HFF-Myc (cell line): ENCODE data around the gene GSTM3.
"Not testable (repeated sequence)": the region's sequence is repeated elsewhere in the genome, so short reads cannot be mapped to it uniquely, and the experiment has no call there.

ENCODE experiments used
- DNase-seq: peaks from one replicate; pipeline ENCODE4 v3.0.0-alpha.2; 2011; ENCODE audit warnings: low read depth; ENCODE audit errors: extremely low read depth
- H3K4me3 ChIP-seq: replicated peaks from 2 replicates; pipeline ENCODE4 v1.5.1; 2011; ENCODE audit warnings: low read depth, mild to moderate bottlenecking, control low read depth, low read length
- TF ChIP-seq, protein P1 (sequence below): IDR thresholded peaks from 2 replicates; pipeline ENCODE4 v1.5.1; 2012; ENCODE audit warnings: mild to moderate bottlenecking, low read depth, low read length, control low read depth; ENCODE audit errors: missing control alignments

GSTM3 gene

GRCh38 chr1:109691759-109692158, 49.1 kb downstream of the GSTM3 start:
- DNase-seq: no peak
- TF ChIP-seq, protein P1, sequence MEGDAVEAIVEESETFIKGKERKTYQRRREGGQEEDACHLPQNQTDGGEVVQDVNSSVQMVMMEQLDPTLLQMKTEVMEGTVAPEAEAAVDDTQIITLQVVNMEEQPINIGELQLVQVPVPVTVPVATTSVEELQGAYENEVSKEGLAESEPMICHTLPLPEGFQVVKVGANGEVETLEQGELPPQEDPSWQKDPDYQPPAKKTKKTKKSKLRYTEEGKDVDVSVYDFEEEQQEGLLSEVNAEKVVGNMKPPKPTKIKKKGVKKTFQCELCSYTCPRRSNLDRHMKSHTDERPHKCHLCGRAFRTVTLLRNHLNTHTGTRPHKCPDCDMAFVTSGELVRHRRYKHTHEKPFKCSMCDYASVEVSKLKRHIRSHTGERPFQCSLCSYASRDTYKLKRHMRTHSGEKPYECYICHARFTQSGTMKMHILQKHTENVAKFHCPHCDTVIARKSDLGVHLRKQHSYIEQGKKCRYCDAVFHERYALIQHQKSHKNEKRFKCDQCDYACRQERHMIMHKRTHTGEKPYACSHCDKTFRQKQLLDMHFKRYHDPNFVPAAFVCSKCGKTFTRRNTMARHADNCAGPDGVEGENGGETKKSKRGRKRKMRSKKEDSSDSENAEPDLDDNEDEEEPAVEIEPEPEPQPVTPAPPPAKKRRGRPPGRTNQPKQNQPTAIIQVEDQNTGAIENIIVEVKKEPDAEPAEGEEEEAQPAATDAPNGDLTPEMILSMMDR: no peak

DNA sequence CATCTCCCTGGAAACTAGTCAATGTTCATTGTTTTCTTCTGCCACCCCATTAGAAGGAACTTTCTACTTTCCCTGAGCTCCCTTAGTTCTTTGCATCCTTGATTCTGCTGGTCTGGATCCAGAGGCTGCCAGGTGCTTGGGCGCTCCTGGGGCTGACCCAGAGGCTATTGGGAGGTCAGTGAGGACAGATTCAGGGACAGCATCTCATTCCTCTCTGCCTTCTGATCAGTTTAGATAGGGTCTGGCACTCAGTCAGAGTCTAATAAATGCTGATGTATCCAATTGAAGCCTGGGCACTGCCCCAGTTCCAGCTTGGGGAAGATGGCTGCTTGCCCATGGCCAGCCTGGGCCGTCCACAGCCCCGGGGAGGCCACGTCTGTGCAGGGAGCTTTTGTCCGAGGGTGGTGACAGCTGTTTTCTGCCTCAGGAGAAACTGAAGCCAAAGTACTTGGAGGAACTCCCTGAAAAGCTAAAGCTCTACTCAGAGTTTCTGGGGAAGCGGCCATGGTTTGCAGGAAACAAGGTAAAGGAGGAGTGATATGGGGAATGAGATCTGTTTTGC, 50.9 kb downstream of the GSTM3 start:
- DNase-seq: no peak
- no peak overlapping the region for H3K4me3 ChIP-seq
- TF ChIP-seq, protein P1: no peak

More at GRCh38 chr1:109691759-109692158, 49.1 kb downstream of the GSTM3 start:
- H3K4me3 ChIP-seq: no peak overlapping the region

DNA sequence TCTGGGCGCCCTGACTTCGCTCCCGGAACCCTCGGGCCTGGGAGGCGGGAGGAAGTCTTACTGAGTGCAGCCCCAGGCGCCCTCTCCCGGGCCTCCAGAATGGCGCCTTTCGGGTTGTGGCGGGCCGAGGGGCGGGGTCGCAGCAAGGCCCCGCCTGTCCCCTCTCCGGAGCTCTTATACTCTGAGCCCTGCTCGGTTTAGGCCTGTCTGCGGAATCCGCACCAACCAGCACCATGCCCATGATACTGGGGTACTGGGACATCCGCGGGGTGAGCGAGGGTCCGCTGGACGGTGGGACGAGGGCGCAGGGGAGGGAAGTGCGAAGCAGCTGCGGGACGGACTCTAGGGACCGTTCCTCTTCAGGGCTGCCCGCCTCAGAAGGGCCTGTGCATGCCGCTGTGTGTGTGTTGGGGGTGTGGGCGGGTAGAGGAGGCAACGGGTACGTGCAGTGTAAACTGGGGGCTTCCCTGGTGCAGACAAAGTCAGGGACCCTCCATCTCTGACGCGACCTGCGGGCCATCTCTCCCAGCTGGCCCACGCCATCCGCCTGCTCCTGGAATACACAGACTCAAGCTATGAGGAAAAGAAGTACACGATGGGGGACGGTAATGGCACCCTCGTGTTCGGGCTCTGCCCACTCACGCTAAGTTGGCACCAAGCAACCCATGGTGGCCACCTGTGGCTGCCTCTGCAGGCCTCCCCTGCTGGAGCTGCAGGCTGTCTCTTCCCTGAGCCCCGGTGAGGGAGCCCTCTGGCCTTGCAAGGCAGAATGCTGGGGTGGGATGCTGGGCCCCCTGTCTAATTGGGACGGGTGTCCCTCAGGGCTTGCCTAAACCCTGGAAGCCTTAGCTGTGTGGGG, 53.0 kb downstream of the GSTM3 start, which contains the start of gene GSTM1:
TSS of gene GSTM1 (plus strand) at position 177 of the 859 bp plus-strand sequence. CDS start at position 234, 57 bp downstream.
- TF ChIP-seq, protein P1: no peak
- DNase-seq: no peak
- H3K4me3 ChIP-seq: no peak within 1 kb of the TSS

GRCh38 chr1:109687109-109687508, 53.7 kb downstream of the GSTM3 start:
- not testable (repeated sequence) for DNase-seq, H3K4me3 ChIP-seq

DNA sequence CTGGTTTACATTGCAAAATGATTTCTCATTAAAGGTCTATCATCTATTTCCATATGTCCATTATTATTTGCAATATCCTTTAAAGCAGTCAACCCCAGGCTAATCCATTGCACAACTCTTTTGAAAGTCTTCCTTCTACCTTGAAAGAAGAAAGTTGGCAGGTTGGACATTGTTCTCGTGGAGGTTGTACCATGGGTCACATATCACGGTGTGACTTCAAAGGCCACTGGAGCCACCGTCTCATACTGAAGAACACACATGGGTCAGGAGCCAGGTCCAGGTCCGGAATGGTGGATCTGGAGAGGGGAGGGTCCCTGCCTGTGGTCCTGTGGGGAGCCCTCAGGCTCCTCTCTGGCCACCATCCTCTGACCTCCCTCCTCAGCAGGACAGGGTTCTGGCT, 54.9 kb downstream of the GSTM3 start:
- not testable (repeated sequence) for DNase-seq, H3K4me3 ChIP-seq

- not testable (repeated sequence) for H3K4me3 ChIP-seq, DNase-seq
Observed at GRCh38 chr1:109685399-109685798, 55.4 kb downstream of the GSTM3 start.

- DNase-seq, H3K4me3 ChIP-seq: not testable (repeated sequence)
Observed at GRCh38 chr1:109684777-109685176, 56.1 kb downstream of the GSTM3 start.
